Uterus (tissue), 4 donors: ENCODE results near the gene CPSF2. TPM values are rescaled to one million over a fixed set of nuclear protein-coding genes. Genes with fewer than 3 reads are reported as not detected.

Experiments used
- DNase-seq, 2 donors: peaks; one replicate each; pipeline ENCODE4 v3.0.0-alpha.2; 2019 to 2020
- H3K27ac ChIP-seq, 2 donors: fragments of 200-600 bp; sonication (generic); 1 replicate in 1 of 2; 2 replicates in 1 of 2; pipeline ENCODE4 v1.5.1; 2016 to 2018
- H3K27me3 ChIP-seq, 2 donors: fragments of 200-600 bp; sonication (generic); one replicate each; pipeline ENCODE4 v1.5.1; 2018 to 2019; ENCODE audit warnings: control low read depth in 1 of 2
- H3K36me3 ChIP-seq, 2 donors: fragments of 200-600 bp; sonication (generic); one replicate each; pipeline ENCODE4 v1.5.1; 2019; ENCODE audit warnings: control low read depth in 1 of 2
- H3K4me1 ChIP-seq, 2 donors: fragments of 200-600 bp; sonication (generic); one replicate each; pipeline ENCODE4 v1.5.1; 2018 to 2019; ENCODE audit warnings: control low read depth in 1 of 2
- H3K4me3 ChIP-seq, 2 donors: fragments of 200-600 bp; sonication (generic); 1 replicate in 1 of 2; 2 replicates in 1 of 2; pipeline ENCODE4 v1.5.1; 2018 to 2019; ENCODE audit warnings: mild to moderate bottlenecking in 1 of 2
- H3K9me3 ChIP-seq, 2 donors: fragments of 200-600 bp; sonication (generic); one replicate each; pipeline ENCODE4 v1.5.1; 2019; ENCODE audit warnings: control low read depth in 1 of 2
- POLR2A ChIP-seq, 2 donors: fragments of 450-650 bp; IDR thresholded peaks; one replicate each; pipeline ENCODE4 v1.6.1; 2016; ENCODE audit warnings: antibody characterized with exemption in 2 of 2, mild to moderate bottlenecking in 1 of 2, moderate library complexity in 1 of 2
- intact Hi-C: fragments of 100-400 bp; cut with DNase I; formaldehyde crosslinking; loops from one replicate; pipeline ENCODE4 v1.15.1; 2023; ENCODE audit warnings: low total_unique reads
- total RNA-seq, 4 donors: library from RNA; depleted of rRNA in 3 of 4; stranded (reverse); fragments of >200 nt in 3 of 4; gene quantifications; one replicate each; pipeline versions ENCODE4 v1.1.0 to v1.2.4, GENCODE V29; 2014 to 2023
- TF ChIP-seq, protein P1 (sequence below), 4 experiments: fragments of 200-600 bp in 2 of 4; fragments of 450-650 bp in 2 of 4; sonication (generic) in 2 of 4; IDR thresholded peaks; one replicate each; pipeline ENCODE4 v1.5.1; 2016 to 2019; ENCODE audit warnings: antibody characterized with exemption in 4 of 4, mild to moderate bottlenecking in 2 of 4, moderate library complexity in 1 of 4
- donor health status: DM: yes; HTN: yes; CAD: no.

Gene CPSF2
- total RNA-seq, 4 donors from 2014 or later: 10.8 to 51.5 (median 38.9) TPM

- TF ChIP-seq, protein P1, sequence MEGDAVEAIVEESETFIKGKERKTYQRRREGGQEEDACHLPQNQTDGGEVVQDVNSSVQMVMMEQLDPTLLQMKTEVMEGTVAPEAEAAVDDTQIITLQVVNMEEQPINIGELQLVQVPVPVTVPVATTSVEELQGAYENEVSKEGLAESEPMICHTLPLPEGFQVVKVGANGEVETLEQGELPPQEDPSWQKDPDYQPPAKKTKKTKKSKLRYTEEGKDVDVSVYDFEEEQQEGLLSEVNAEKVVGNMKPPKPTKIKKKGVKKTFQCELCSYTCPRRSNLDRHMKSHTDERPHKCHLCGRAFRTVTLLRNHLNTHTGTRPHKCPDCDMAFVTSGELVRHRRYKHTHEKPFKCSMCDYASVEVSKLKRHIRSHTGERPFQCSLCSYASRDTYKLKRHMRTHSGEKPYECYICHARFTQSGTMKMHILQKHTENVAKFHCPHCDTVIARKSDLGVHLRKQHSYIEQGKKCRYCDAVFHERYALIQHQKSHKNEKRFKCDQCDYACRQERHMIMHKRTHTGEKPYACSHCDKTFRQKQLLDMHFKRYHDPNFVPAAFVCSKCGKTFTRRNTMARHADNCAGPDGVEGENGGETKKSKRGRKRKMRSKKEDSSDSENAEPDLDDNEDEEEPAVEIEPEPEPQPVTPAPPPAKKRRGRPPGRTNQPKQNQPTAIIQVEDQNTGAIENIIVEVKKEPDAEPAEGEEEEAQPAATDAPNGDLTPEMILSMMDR (IDR thresholded peaks at IDR 0.05): no peak
- no peak for TF ChIP-seq POLR2A (IDR thresholded peaks at IDR 0.05)
- intact Hi-C loops: no loop called here
- Histone ChIP-seq H3K36me3 (no peaks in the 10 kb centered on the region), H3K4me3 (no peak overlapping the region), H3K27me3 (no peaks in the 10 kb centered on the region), H3K27ac (no peak overlapping the region), H3K9me3 (no peaks in the 10 kb centered on the region), H3K4me1 (peaks cover 5 to 11% of the 10 kb centered on the region in 2 donors)
- no peak for DNase-seq
Measured at GRCh38 chr14:92103363-92103989, 18.3 kb upstream of the CPSF2 start.

- Histone ChIP-seq H3K4me1 (peaks cover 5 to 11% of the 10 kb centered on the region in 2 donors), H3K9me3 (no peaks in the 10 kb centered on the region), H3K27ac (peak overlapping the region; percentile 96 to 98), H3K4me3 (peak overlapping the region; percentile 77 to 81), H3K36me3 (no peaks in the 10 kb centered on the region), H3K27me3 (no peaks in the 10 kb centered on the region)
- no peak for DNase-seq
- TF ChIP-seq POLR2A (IDR thresholded peaks at IDR 0.05): no peak
- TF ChIP-seq, protein P1 (IDR thresholded peaks at IDR 0.05): no peak
- intact Hi-C loops: no loop called here
Measured at GRCh38 chr14:92105073-92105892, 16.5 kb upstream of the CPSF2 start.

- Histone ChIP-seq H3K9me3 (no peaks in the 10 kb centered on the region), H3K4me3 (peak overlapping the region; percentile 77 to 81), H3K27ac (peak overlapping the region; percentile 96 to 98), H3K27me3 (no peaks in the 10 kb centered on the region), H3K36me3 (no peaks in the 10 kb centered on the region), H3K4me1 (peaks cover 5 to 11% of the 10 kb centered on the region in 2 donors)
- peak; percentile 55 for DNase-seq
- TF ChIP-seq, protein P1 (IDR thresholded peaks at IDR 0.05): no peak
- no peak for TF ChIP-seq POLR2A (IDR thresholded peaks at IDR 0.05)
- intact Hi-C loops: no loop called here
Measured at GRCh38 chr14:92105893-92106142, 16.0 kb upstream of the CPSF2 start.

- Histone ChIP-seq H3K36me3 (no peaks in the 10 kb centered on the region), H3K4me1 (peaks cover 5 to 11% of the 10 kb centered on the region in 2 donors), H3K27ac (peak within 1 kb of the TSS; percentile 96 to 98), H3K27me3 (no peaks in the 10 kb centered on the region), H3K4me3 (peak within 1 kb of the TSS; percentile 77 to 81), H3K9me3 (no peaks in the 10 kb centered on the region)
- intact Hi-C loops: no loop called here
- TF ChIP-seq, protein P1 (IDR thresholded peaks at IDR 0.05): peak; percentile 78 to 85 (median 80)
- TF ChIP-seq POLR2A (IDR thresholded peaks at IDR 0.05): peak; percentile 49 to 65
- peak; percentile 95 to 98 for DNase-seq
Measured at GRCh38 chr14:92106143-92106926, 15.4 kb upstream of the CPSF2 start, which contains the start of gene ATXN3. ATXN3 (minus strand) TSS chr14:92106582; CDS start chr14:92106552, 30 bp downstream.
